H1 (cell line): Measurements from ENCODE around the gene KCNAB3. TPM values are rescaled to one million over a fixed set of nuclear protein-coding genes. Genes with fewer than 3 reads are reported as not detected.

ENCODE experiments used
- ASH2L ChIP-seq: fragments of 200-600, 300-600 bp; sonication (generic); IDR thresholded peaks from one replicate; pipeline ENCODE4 v1.7.1; 2017; ENCODE audit warnings: low read length
- BRCA1 ChIP-seq: IDR thresholded peaks from 2 replicates; pipeline ENCODE4 v1.6.1; 2012; ENCODE audit warnings: low read depth, low read length, improper control_type of control experiment
- CBX5 ChIP-seq: fragments of 300-800, 300-1000 bp; sonication (generic); IDR thresholded peaks from 2 replicates; pipeline ENCODE4 v1.7.1; 2016; ENCODE audit warnings: antibody characterized with exemption, low read length, low read depth
- CHD1 ChIP-seq: IDR thresholded peaks from 2 replicates; pipeline ENCODE4 v1.6.1; 2012; ENCODE audit warnings: low read depth, low read length, improper control_type of control experiment
- JUN ChIP-seq: IDR thresholded peaks from 2 replicates; pipeline ENCODE4 v1.6.1; 2011; ENCODE audit warnings: low read depth, mild to moderate bottlenecking, improper control_type of control experiment, low read length
- KDM1A ChIP-seq: fragments of 200-600, 300-600 bp; sonication (generic); IDR thresholded peaks from 2 replicates; pipeline ENCODE4 v1.7.1; 2016; ENCODE audit warnings: mild to moderate bottlenecking, low read length, borderline replicate concordance
- RAD21 ChIP-seq, 2 experiments: IDR thresholded peaks in 1 of 2; conservative IDR thresholded peaks in 1 of 2; 2 replicates each; pipeline ENCODE4 v1.6.1; 2011; ENCODE audit warnings: low read depth in 2 of 2, low read length in 2 of 2, improper control_type of control experiment in 1 of 2, inconsistent platforms in 1 of 2, mild to moderate bottlenecking in 1 of 2, moderate library complexity in 1 of 2
- SUZ12 ChIP-seq: fragments of 200-600 bp; sonication (generic); IDR thresholded peaks from 2 replicates; pipeline ENCODE4 v1.6.1; 2012; ENCODE audit warnings: mild to moderate bottlenecking, inconsistent platforms, low read length, moderate library complexity, mixed read lengths
- polyA plus RNA-seq, 7 experiments: library from polyadenylated mRNA; depleted of rRNA in 3 of 7; stranded (reverse) in 5 of 7; unstranded in 2 of 7; fragments of >200 nt in 5 of 7; fragments of 200-250 nt in 2 of 7; gene quantifications; 1 replicate in 5 of 7; 2 replicates in 1 of 7; 4 replicates in 1 of 7; pipeline versions ENCODE4 v1.2.1 to v1.2.3, GENCODE V29; 2011 to 2013; ENCODE audit warnings: missing spikeins in 2 of 7, mixed read lengths in 2 of 7
- total RNA-seq: library from RNA; stranded (reverse); fragmentation: NEBNext Ultra II Directional; extraction: Animal tissue kit (Norgen Biotek cat#: 25700); gene quantifications from 2 replicates; pipeline ENCODE4 v1.2.1, GENCODE V29; 2021
- TF ChIP-seq, protein P1 (sequence below): fragments of 300-600 bp; sonication (generic); IDR thresholded peaks from 2 replicates; pipeline ENCODE4 v1.7.1; 2012; ENCODE audit warnings: low read length, moderate library complexity, mild to moderate bottlenecking, inconsistent platforms; ENCODE audit not compliant: insufficient replicate concordance
- TF ChIP-seq, protein P2 (sequence below): IDR thresholded peaks from 2 replicates; pipeline ENCODE4 v1.6.1; 2012; ENCODE audit warnings: inconsistent platforms

KCNAB3 gene
- total and polyA plus RNA-seq, 2 of the 8 experiments (the other 6 are each of a cell fraction or from before 2014, with no cell fraction given), result 1.7 to 2.4 TPM

DNA sequence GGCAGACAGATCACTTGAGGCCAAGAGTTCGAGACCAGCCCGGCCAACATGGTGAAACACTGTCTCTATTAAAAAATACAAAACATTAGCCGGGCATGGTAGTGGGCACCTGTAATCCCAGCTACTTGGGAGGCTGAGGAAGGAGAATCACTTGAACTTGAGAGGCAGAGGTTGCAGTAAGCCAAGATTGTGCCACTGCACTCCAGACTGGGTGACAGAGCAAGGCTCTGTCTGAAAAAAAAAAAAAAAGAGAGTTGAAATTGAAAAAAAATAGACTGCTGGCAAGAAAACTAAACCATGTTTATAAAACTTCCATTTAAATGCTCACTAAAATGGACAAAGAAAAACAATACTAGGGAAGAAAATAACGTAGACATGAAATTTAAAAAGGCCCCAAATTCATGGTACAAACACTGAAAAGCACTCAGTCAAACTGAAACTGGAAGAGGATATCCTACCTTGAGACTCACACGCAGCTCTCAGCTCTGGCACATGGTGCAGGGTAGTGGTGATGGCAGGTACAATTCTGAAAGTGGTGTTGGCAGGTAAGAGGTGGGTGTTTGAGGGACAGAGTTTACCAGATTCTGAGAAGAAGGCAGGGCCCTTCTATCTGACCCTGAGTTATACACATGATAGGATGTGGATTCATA, 21.6 kb upstream of the KCNAB3 start (continued):
- TF ChIP-seq, protein P1, sequence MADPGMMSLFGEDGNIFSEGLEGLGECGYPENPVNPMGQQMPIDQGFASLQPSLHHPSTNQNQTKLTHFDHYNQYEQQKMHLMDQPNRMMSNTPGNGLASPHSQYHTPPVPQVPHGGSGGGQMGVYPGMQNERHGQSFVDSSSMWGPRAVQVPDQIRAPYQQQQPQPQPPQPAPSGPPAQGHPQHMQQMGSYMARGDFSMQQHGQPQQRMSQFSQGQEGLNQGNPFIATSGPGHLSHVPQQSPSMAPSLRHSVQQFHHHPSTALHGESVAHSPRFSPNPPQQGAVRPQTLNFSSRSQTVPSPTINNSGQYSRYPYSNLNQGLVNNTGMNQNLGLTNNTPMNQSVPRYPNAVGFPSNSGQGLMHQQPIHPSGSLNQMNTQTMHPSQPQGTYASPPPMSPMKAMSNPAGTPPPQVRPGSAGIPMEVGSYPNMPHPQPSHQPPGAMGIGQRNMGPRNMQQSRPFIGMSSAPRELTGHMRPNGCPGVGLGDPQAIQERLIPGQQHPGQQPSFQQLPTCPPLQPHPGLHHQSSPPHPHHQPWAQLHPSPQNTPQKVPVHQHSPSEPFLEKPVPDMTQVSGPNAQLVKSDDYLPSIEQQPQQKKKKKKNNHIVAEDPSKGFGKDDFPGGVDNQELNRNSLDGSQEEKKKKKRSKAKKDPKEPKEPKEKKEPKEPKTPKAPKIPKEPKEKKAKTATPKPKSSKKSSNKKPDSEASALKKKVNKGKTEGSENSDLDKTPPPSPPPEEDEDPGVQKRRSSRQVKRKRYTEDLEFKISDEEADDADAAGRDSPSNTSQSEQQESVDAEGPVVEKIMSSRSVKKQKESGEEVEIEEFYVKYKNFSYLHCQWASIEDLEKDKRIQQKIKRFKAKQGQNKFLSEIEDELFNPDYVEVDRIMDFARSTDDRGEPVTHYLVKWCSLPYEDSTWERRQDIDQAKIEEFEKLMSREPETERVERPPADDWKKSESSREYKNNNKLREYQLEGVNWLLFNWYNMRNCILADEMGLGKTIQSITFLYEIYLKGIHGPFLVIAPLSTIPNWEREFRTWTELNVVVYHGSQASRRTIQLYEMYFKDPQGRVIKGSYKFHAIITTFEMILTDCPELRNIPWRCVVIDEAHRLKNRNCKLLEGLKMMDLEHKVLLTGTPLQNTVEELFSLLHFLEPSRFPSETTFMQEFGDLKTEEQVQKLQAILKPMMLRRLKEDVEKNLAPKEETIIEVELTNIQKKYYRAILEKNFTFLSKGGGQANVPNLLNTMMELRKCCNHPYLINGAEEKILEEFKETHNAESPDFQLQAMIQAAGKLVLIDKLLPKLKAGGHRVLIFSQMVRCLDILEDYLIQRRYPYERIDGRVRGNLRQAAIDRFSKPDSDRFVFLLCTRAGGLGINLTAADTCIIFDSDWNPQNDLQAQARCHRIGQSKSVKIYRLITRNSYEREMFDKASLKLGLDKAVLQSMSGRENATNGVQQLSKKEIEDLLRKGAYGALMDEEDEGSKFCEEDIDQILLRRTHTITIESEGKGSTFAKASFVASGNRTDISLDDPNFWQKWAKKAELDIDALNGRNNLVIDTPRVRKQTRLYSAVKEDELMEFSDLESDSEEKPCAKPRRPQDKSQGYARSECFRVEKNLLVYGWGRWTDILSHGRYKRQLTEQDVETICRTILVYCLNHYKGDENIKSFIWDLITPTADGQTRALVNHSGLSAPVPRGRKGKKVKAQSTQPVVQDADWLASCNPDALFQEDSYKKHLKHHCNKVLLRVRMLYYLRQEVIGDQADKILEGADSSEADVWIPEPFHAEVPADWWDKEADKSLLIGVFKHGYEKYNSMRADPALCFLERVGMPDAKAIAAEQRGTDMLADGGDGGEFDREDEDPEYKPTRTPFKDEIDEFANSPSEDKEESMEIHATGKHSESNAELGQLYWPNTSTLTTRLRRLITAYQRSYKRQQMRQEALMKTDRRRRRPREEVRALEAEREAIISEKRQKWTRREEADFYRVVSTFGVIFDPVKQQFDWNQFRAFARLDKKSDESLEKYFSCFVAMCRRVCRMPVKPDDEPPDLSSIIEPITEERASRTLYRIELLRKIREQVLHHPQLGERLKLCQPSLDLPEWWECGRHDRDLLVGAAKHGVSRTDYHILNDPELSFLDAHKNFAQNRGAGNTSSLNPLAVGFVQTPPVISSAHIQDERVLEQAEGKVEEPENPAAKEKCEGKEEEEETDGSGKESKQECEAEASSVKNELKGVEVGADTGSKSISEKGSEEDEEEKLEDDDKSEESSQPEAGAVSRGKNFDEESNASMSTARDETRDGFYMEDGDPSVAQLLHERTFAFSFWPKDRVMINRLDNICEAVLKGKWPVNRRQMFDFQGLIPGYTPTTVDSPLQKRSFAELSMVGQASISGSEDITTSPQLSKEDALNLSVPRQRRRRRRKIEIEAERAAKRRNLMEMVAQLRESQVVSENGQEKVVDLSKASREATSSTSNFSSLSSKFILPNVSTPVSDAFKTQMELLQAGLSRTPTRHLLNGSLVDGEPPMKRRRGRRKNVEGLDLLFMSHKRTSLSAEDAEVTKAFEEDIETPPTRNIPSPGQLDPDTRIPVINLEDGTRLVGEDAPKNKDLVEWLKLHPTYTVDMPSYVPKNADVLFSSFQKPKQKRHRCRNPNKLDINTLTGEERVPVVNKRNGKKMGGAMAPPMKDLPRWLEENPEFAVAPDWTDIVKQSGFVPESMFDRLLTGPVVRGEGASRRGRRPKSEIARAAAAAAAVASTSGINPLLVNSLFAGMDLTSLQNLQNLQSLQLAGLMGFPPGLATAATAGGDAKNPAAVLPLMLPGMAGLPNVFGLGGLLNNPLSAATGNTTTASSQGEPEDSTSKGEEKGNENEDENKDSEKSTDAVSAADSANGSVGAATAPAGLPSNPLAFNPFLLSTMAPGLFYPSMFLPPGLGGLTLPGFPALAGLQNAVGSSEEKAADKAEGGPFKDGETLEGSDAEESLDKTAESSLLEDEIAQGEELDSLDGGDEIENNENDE, result no peak
- no peak for TF ChIP-seq CHD1
- no peak for TF ChIP-seq JUN
- TF ChIP-seq SUZ12, result no peak
- TF ChIP-seq BRCA1, result no peak
- no peak for TF ChIP-seq KDM1A
- TF ChIP-seq, protein P2, sequence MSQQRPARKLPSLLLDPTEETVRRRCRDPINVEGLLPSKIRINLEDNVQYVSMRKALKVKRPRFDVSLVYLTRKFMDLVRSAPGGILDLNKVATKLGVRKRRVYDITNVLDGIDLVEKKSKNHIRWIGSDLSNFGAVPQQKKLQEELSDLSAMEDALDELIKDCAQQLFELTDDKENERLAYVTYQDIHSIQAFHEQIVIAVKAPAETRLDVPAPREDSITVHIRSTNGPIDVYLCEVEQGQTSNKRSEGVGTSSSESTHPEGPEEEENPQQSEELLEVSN, result no peak
- TF ChIP-seq CBX5, result no peak
- TF ChIP-seq ASH2L, result no peak
- TF ChIP-seq RAD21 (IDR thresholded peaks at IDR 0.05 in 1 of 2, conservative IDR thresholded peaks at IDR 0.05 in 1 of 2; ENCODE audit: low read depth in 2 of 2, low read length in 2 of 2), result no peak
